ENCODE data around the gene GTF2IRD1. TPM values are rescaled to one million over a fixed set of nuclear protein-coding genes. Genes with fewer than 3 reads are reported as not detected.

GTF2IRD1 gene
- total and polyA plus RNA-seq, 9 of the 15 experiments (the other 6 are each of a cell fraction or from before 2014, with no cell fraction given): 9.1 to 30.2 (median 14.0) TPM

DNA sequence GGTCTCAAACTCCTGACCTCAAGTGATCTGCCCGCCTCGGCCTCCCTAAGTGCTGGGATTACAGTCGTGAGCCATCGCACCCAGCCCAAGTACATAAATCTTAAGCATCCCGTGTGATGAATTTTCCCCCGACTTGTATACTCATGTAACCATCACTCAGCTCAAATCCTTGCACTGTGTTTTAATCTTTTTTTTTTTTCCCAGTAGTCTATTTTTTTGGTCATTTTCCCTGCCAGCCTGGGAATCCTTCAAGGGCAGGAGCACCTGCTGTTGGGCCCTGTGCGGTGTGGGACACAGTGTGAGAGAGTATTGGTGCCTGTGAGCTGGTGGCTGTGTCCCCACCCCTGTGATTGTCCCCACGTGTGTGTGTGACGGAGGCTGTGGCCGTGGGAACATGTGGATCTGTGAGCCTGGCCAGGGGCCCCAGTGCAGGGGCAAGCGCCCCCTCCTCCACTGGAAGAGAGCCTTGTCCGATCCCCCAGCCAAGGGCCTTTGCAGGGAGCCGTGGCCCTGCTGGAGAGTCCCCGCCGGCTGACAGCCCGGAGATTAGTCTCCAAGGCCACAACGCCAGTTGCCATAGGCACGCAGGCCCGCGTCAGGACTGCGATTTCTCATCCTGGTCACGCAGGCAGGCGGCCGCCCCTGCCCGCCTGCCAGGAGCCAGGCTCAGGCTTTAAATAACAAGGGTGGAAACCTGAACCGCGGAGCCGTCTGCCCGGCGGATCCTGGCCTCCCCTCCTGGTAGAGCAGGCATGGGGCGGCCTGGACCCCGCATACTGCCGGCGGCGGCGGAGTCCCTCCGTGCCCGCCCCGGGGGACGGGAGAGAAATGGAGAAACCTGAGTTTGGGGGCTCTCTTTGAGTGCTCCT, 26.5 kb downstream of the GTF2IRD1 start:
- CTCF ChIA-PET (ENCODE audit: low intra/inter-chr PET ratio): no interaction called here
- BruUV-seq (replicated peaks): no TSS peak
- Histone ChIP-seq H3K27me3 (ENCODE audit: control insufficient read depth in 2 of 2, insufficient read depth in 2 of 2, low read length in 2 of 2) (no peaks in the 10 kb centered on the region), H3K9me3 (replicated peaks; ENCODE audit: control insufficient read depth, insufficient read depth, low read depth, low read length) (no peaks in the 10 kb centered on the region), H3K9me1 (ENCODE audit: control insufficient read depth, insufficient read depth, low read length) (no peaks in the 10 kb centered on the region), H3K27ac (ENCODE audit: extremely low read depth, low read depth, low read length) (no peak overlapping the region), H3K9ac (ENCODE audit: insufficient read depth in 1 of 2, low read depth in 2 of 2, low read length in 2 of 2) (peak overlapping the region in 1 of 2 experiments; percentile 78; a peak in 2 of 4 replicates), H3K36me3 (ENCODE audit: control insufficient read depth, insufficient read depth, low read length) (peaks cover 2% of the 10 kb centered on the region; the same call in 1 of the 3 replicates), H2AFZ (ENCODE audit: low read depth, low read length) (no peak overlapping the region), H3K79me2 (ENCODE audit: control insufficient read depth, insufficient read depth, low read length) (no peaks in the 10 kb centered on the region; the same call in 1 of the 3 replicates), H3K4me3 (no peak overlapping the region), H4K20me1 (replicated peaks; ENCODE audit: control insufficient read depth, insufficient read depth, low read length) (peaks cover 23% of the 10 kb centered on the region), H3K4me2 (ENCODE audit: insufficient read depth, low read length) (no peak overlapping the region), H3K4me1 (replicated peaks in 1 of 2; ENCODE audit: control insufficient read depth in 2 of 2, insufficient read depth in 2 of 2, low read length in 2 of 2) (peaks cover 8 to 31% of the 10 kb centered on the region in 2 experiments; a peak in 4 of 5 replicates)
- 89% methylated on average over 40 of the region's 40 CpGs for WGBS (ENCODE audit: insufficient coverage, low coverage, missing lambda C conversion rate)
- no peak for FAIRE-seq
- intact Hi-C loops (cut with micrococcal nuclease): no loop called here
- TF ChIP-seq POLR2G (IDR thresholded peaks at IDR 0.05; ENCODE audit: low read depth, low read length): peak; percentile 17; the same call in 1 of the 2 replicates
- TF ChIP-seq NRF1 (conservative IDR thresholded peaks at IDR 0.05 in 1 of 2, IDR thresholded peaks at IDR 0.05 in 1 of 2): no peak
- TF ChIP-seq HLTF (IDR thresholded peaks at IDR 0.05): no peak
- no peak for TF ChIP-seq POLR2AphosphoS2 (IDR thresholded peaks at IDR 0.05; ENCODE audit: low read length)
- no peak for DNase-seq (ENCODE audit: extremely low read depth in 1 of 4, low spot score in 3 of 4)
- in situ Hi-C loops (cut with MboI): no loop called here
- POLR2A ChIA-PET: no interaction called here
- no peak for ATAC-seq
